Esophagus squamous epithelium (tissue), 4 donors: ENCODE data around the gene ADAMTS5.

Experiments used
- POLR2A ChIP-seq, 4 donors: fragments of 450-650 bp; IDR thresholded peaks; one replicate each; pipeline ENCODE4 v1.6.1; 2017; ENCODE audit warnings: antibody characterized with exemption in 4 of 4, mild to moderate bottlenecking in 4 of 4, moderate library complexity in 3 of 4
- TF ChIP-seq, protein P1 (sequence below), 6 experiments: fragments of 450-650 bp in 4 of 6; fragments of 200-600 bp in 2 of 6; sonication (generic) in 2 of 6; IDR thresholded peaks; one replicate each; pipeline ENCODE4 v1.5.1; 2016 to 2019; ENCODE audit warnings: antibody characterized with exemption in 6 of 6, mild to moderate bottlenecking in 4 of 6, moderate library complexity in 4 of 6

DNA sequence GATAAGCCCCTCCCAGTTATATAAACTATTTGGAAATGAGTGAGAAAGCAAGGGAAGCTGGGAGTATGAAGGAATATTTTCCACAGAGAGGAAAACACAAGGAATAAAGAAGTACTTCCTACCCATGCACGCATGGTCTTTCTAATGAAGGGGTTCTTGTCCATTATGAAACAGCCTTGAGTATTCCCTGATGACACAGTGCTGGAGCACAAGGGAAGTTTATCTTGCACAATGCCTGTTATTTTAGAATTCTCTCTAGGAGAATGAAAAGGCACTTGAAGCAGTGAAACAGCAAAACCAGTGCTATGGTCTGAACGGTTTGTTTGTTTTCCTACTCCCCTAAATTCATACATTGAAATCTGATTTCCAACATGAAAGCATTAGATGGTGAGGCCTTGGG, 83.1 kb downstream of the ADAMTS5 start:
- TF ChIP-seq, protein P1, sequence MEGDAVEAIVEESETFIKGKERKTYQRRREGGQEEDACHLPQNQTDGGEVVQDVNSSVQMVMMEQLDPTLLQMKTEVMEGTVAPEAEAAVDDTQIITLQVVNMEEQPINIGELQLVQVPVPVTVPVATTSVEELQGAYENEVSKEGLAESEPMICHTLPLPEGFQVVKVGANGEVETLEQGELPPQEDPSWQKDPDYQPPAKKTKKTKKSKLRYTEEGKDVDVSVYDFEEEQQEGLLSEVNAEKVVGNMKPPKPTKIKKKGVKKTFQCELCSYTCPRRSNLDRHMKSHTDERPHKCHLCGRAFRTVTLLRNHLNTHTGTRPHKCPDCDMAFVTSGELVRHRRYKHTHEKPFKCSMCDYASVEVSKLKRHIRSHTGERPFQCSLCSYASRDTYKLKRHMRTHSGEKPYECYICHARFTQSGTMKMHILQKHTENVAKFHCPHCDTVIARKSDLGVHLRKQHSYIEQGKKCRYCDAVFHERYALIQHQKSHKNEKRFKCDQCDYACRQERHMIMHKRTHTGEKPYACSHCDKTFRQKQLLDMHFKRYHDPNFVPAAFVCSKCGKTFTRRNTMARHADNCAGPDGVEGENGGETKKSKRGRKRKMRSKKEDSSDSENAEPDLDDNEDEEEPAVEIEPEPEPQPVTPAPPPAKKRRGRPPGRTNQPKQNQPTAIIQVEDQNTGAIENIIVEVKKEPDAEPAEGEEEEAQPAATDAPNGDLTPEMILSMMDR (IDR thresholded peaks at IDR 0.05) = no peak
- no peak for TF ChIP-seq POLR2A (IDR thresholded peaks at IDR 0.05)
